Activated naive CD4-positive, alpha-beta T cell treated with anti-CD3 and anti-CD28 coated beads, Interleukin-2, amount 50 U/mL, for 24 hours (primary cell): ENCODE results near the gene LEPR.
"Not testable (repeated sequence)": the region's sequence is repeated elsewhere in the genome, so short reads cannot be mapped to it uniquely, and the experiment has no call there.

ENCODE experiments used
- H3K27ac Mint-ChIP-seq: one replicate; pipeline ENCODE4 v1.8.0; 2021; ENCODE audit warnings: mild to moderate bottlenecking, mixed read lengths
- H3K27me3 Mint-ChIP-seq: one replicate; pipeline ENCODE4 v1.8.0; 2021; ENCODE audit warnings: mixed read lengths
- H3K36me3 Mint-ChIP-seq: one replicate; pipeline ENCODE4 v1.8.0; 2021; ENCODE audit warnings: mixed read lengths
- H3K4me1 Mint-ChIP-seq: one replicate; pipeline ENCODE4 v1.8.0; 2021; ENCODE audit warnings: mixed read lengths
- H3K4me3 Mint-ChIP-seq: one replicate; pipeline ENCODE4 v1.8.0; 2021; ENCODE audit warnings: mild to moderate bottlenecking, mixed read lengths
- H3K9me3 Mint-ChIP-seq: one replicate; pipeline ENCODE4 v1.8.0; 2021; ENCODE audit warnings: mixed read lengths

Gene LEPR, protein sequence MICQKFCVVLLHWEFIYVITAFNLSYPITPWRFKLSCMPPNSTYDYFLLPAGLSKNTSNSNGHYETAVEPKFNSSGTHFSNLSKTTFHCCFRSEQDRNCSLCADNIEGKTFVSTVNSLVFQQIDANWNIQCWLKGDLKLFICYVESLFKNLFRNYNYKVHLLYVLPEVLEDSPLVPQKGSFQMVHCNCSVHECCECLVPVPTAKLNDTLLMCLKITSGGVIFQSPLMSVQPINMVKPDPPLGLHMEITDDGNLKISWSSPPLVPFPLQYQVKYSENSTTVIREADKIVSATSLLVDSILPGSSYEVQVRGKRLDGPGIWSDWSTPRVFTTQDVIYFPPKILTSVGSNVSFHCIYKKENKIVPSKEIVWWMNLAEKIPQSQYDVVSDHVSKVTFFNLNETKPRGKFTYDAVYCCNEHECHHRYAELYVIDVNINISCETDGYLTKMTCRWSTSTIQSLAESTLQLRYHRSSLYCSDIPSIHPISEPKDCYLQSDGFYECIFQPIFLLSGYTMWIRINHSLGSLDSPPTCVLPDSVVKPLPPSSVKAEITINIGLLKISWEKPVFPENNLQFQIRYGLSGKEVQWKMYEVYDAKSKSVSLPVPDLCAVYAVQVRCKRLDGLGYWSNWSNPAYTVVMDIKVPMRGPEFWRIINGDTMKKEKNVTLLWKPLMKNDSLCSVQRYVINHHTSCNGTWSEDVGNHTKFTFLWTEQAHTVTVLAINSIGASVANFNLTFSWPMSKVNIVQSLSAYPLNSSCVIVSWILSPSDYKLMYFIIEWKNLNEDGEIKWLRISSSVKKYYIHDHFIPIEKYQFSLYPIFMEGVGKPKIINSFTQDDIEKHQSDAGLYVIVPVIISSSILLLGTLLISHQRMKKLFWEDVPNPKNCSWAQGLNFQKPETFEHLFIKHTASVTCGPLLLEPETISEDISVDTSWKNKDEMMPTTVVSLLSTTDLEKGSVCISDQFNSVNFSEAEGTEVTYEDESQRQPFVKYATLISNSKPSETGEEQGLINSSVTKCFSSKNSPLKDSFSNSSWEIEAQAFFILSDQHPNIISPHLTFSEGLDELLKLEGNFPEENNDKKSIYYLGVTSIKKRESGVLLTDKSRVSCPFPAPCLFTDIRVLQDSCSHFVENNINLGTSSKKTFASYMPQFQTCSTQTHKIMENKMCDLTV

DNA sequence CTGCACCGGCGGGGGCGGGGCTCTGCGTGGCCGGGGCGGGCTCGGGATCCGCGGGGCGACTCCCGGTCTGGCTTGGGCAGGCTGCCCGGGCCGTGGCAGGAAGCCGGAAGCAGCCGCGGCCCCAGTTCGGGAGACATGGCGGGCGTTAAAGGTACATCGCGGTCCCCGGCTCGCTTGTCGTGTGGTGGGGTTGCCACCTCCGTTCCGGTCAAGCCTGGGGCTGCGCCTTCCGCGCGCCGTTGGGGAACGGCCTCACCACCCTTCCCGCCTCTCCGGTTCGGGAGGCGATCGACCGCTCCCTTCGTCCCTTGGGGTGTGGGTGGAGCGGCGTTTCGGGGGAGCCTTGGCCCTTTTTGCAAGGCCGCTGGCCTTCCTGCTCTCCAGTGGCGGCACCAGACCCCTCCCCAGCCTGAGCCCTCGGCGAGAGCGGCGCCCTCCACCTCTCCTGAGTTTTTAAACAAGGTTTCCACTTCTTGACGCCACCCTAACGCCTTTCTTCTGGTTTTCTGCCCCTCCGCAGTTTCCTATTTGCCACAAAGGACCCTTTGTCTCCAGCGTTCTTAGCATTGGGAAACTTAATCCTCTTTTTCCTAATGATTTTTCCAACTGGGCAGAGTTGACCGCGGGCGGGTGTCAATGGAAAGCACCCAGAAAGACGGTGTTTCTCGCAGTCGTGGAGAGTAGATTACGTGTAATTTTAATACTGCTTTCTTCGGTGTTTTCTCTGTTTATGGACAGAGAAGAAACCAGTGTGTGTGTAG is at the start of gene LEPR, which contains the start of gene LEPROT:
LEPR (plus strand) TSS at position 79 of the 761 bp plus-strand sequence. CDS start 144,898 bp downstream, outside the sequence.
LEPROT (plus strand) TSS at position 79 of the 761 bp plus-strand sequence; CDS start at position 136, 57 bp downstream.
- H3K4me3 Mint-ChIP-seq, result peak within 1 kb of the TSS; percentile 88
- peaks cover 8% of the 10 kb centered on the region for H3K36me3 Mint-ChIP-seq
- H3K27me3 Mint-ChIP-seq, result no peaks in the 10 kb centered on the region
- peak within 1 kb of the TSS; percentile 80 for H3K27ac Mint-ChIP-seq
- no peaks in the 10 kb centered on the region for H3K9me3 Mint-ChIP-seq
- peaks cover 14% of the 10 kb centered on the region for H3K4me1 Mint-ChIP-seq

DNA sequence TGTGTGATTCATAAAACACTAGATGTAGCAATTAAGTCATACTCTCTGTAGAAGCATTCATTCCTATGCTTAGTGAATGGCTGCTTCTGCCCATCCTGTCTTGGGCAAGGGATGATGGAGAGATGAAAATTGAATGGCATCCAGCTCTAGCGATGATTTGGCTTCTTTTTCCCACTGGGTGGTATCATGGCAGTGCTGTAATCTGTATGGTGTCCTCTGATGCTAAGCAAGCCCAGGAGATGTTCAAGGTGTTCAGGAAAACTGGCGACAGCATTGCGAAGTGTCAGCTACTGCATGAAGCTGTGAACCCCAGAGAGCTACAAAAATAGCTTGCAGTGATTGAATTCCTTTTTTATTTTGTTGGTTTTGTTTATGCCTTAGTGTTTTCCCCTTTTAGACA is 48.9 kb upstream of the LEPR start:
- no peak overlapping the region for H3K4me3 Mint-ChIP-seq
- no peaks in the 10 kb centered on the region for H3K9me3 Mint-ChIP-seq
- no peaks in the 10 kb centered on the region for H3K4me1 Mint-ChIP-seq
- H3K27ac Mint-ChIP-seq, result no peak overlapping the region
- H3K27me3 Mint-ChIP-seq, result peaks cover 5% of the 10 kb centered on the region
- H3K36me3 Mint-ChIP-seq, result no peaks in the 10 kb centered on the region

DNA sequence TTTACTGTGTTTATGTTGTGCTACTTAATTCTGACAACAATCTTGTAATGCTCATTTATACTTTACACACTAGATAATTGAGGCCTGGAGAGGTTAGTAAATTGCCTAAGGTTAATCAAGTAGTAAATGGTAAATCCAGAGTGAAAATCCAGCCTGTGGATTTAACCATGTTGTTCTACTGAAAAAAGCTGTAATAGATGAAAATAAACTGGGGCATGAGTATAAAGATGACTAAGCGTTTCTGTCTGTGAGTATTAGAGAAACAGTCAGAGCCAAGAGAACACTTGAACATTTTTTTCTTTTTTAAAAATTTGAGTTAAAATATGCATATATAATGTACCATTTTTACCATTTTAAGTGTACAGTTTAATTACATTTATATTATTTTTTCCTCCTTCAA is 47.9 kb upstream of the LEPR start:
- no peaks in the 10 kb centered on the region for H3K9me3 Mint-ChIP-seq
- no peak overlapping the region for H3K27ac Mint-ChIP-seq
- H3K36me3 Mint-ChIP-seq, result no peaks in the 10 kb centered on the region
- no peak overlapping the region for H3K4me3 Mint-ChIP-seq
- H3K27me3 Mint-ChIP-seq, result peaks cover 8% of the 10 kb centered on the region
- no peaks in the 10 kb centered on the region for H3K4me1 Mint-ChIP-seq

DNA sequence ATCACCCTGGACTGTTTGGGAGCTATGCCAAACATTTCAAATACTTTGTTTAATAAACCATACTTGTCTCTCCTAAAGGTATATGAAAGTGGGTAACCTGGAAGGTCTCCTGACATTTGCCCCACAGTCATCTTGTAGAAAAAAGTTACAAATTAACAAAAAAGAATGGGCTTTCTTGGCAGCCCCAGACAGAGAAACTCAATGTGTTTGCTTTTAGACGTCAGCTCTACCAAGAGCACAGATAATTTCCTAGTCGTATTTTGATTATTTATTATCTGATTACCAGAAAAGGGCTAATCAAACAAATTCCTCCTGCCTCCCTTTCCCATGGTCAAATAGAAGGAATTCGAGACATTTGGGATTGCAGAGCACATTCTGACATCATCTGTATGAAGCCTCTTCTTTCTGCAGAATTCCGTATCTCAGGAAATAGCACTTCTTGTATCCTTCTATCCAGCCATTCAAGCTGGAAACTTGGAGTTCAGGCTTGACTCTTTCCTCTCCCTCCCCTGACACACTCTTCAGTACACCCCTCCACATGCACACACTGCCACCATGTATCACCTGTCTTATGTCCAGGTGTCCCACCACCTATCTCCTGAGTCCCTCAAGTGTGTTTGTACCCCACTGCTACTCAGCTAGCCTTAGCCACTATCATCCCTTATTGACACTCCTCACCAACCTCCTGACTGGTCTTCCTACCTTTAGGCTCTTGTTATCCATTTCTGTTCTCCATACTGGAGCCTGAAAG is 42.8 kb upstream of the LEPR start:
- Mint-ChIP-seq H3K27ac (no peak overlapping the region), H3K36me3 (peaks cover 6% of the 10 kb centered on the region), H3K27me3 (peaks cover 11% of the 10 kb centered on the region), H3K4me1 (no peaks in the 10 kb centered on the region), H3K4me3 (no peak overlapping the region), H3K9me3 (no peaks in the 10 kb centered on the region)

DNA sequence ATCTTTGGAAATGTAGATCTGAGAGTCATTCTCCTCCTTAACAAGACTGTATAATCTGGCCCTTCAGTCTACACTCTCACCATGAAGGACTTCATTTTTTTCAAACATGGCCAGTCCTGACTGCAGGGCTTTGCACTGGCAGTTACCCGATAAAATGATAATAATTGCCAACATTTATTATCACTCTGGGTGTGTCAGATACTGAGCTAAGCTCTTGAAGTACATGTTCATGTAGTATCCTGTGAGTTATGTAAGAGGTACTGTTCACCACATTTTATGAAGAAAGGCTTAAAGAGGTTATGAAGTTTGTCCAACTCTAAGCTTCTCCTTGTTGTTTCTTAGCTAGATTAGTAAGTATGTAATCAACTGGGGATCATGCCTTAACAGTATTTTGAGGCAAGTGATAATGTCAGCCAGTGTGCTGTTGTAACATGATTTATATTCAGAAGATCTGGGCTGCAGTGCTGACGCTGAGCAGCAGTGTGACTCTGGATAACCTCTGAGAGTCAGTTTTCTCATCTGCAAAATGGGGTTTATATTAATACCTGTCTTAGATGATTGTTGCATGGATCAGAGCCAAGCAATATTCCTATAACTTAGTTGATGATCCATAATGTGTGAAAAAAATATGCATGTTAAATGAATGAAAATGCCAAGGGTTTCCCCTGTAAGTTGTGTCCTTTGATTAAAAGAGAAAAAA is 42.1 kb upstream of the LEPR start:
- H3K4me1 Mint-ChIP-seq, result no peaks in the 10 kb centered on the region
- no peaks in the 10 kb centered on the region for H3K9me3 Mint-ChIP-seq
- no peak overlapping the region for H3K4me3 Mint-ChIP-seq
- no peak overlapping the region for H3K27ac Mint-ChIP-seq
- peaks cover 11% of the 10 kb centered on the region for H3K27me3 Mint-ChIP-seq
- peaks cover 6% of the 10 kb centered on the region for H3K36me3 Mint-ChIP-seq

DNA sequence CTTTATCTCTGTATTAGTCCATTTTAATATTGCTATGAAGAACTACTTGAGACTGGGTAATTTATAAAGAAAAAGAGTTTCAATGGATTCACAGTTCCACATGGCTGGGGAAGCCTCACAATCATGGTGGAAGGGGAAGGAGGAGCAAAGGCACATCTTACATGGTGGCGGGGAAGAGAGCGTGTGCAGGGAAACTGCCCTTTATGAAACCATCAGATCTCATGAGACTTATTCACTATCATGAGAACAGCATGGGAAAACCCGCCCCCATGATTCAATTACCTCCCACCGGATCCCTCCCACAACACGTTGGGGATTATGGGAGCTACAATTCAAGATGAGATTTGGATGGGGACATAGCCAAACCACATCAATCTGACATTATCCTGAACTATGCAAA is 36.0 kb upstream of the LEPR start:
- H3K4me1 Mint-ChIP-seq, result not testable (repeated sequence)

DNA sequence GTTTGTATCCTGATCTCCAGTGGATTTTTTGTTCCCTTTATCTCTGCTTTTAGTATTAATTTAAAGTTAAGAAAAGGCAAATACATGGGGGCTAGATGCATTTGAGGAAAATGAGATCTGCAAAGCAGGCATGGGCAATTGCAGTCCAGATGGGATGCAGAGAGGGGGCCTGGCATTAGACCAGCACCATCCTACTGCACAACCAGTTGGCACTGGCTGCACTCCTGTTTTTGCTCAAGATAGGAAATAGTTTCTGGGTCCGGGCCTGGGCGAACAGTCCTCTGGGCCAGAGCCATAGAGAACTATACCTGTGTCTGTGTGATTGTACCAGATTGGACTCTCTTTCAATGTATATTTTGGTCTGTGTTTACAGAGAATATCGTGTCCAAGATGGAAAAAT is 34.0 kb upstream of the LEPR start:
- Mint-ChIP-seq H3K9me3 (no peaks in the 10 kb centered on the region), H3K36me3 (peaks cover 8% of the 10 kb centered on the region), H3K4me3 (no peak overlapping the region), H3K27me3 (no peaks in the 10 kb centered on the region), H3K27ac (no peak overlapping the region), H3K4me1 (no peaks in the 10 kb centered on the region)

More for the DNA sequence above, 36.0 kb upstream of the LEPR start:
- H3K27me3 Mint-ChIP-seq, H3K27ac Mint-ChIP-seq, H3K4me3 Mint-ChIP-seq, H3K36me3 Mint-ChIP-seq, H3K9me3 Mint-ChIP-seq: not testable (repeated sequence)

DNA sequence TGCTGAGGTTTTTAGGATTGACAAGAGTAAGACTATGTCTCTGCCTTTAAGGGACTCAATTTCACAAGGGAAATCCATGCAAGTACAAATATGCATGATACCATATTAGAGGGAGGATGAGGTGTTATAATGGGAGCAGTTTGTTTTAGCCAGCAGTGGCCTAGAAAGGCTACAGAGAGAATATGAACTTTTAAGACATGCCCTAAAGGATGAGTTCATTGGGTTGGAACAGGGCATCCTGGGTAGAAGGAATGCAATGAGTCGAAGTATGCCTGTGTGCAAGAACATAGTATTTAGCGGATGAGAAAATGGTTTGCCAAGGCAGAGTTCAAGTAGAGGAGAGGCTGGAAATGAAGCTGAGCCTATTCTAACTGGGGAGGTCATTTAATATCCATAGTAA is 32.6 kb upstream of the LEPR start:
- Mint-ChIP-seq H3K4me1 (no peaks in the 10 kb centered on the region), H3K4me3 (no peak overlapping the region), H3K9me3 (no peaks in the 10 kb centered on the region)

DNA sequence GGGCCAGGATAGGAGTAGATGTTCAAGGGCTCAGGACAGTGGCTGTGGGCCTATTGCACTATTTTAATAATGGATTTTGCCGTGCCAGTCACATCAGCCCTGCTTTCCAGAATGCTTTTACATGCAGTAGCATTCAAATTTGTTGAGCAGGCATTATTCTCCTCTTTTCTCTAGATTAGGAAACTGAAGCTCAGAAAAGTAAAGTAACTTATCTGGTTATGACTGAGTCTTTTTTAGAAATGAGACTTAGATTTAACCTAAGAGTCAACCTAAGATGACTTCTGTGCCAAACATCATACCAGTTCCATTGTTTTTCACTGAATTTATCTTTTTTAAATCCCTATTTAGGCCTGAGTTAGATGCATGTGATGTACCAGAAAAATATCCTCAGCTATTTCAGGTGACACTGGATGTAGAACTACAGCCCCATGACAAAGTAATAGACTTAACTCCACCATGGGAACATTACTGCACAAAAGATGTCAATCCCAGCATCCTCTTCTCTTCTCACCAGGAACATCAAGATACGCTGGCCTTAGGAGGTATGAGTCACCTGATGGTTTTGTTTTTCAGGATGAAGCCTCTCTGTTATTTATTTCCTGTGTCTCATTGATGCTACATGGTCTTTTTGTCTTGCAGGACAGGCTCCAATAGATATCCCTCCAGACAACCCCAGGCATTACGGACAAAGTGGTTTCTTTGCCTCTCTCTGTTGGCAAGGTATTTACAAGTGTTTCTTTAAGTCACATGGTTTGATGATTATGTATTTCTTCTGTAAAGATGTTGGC is 31.4 kb upstream of the LEPR start:
- Mint-ChIP-seq H3K9me3 (no peaks in the 10 kb centered on the region), H3K4me3 (no peak overlapping the region), H3K27ac (no peak overlapping the region), H3K27me3 (no peaks in the 10 kb centered on the region), H3K4me1 (no peaks in the 10 kb centered on the region), H3K36me3 (peaks cover 9% of the 10 kb centered on the region)

More for the DNA sequence above, 32.6 kb upstream of the LEPR start:
- Mint-ChIP-seq H3K27me3 (no peaks in the 10 kb centered on the region), H3K36me3 (peaks cover 9% of the 10 kb centered on the region), H3K27ac (no peak overlapping the region)

DNA sequence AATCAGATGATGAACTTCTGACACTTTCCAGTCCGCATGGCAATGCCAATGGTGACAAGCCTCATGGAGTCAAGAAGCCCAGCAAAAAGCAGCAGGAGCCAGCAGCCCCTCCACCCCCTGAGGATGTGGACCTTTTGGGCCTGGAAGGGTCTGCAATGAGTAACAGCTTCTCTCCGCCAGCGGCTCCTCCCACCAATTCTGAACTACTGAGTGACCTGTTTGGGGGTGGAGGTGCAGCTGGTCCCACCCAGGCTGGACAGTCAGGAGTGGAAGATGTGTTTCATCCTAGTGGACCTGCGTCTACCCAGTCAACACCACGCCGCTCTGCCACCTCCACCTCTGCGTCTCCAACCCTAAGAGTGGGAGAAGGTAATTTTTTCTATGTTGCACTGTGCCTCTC is 28.0 kb upstream of the LEPR start:
- Mint-ChIP-seq H3K27me3 (no peaks in the 10 kb centered on the region), H3K4me1 (peaks cover 4% of the 10 kb centered on the region), H3K36me3 (peaks cover 6% of the 10 kb centered on the region), H3K4me3 (no peak overlapping the region), H3K27ac (no peak overlapping the region), H3K9me3 (no peaks in the 10 kb centered on the region)

DNA sequence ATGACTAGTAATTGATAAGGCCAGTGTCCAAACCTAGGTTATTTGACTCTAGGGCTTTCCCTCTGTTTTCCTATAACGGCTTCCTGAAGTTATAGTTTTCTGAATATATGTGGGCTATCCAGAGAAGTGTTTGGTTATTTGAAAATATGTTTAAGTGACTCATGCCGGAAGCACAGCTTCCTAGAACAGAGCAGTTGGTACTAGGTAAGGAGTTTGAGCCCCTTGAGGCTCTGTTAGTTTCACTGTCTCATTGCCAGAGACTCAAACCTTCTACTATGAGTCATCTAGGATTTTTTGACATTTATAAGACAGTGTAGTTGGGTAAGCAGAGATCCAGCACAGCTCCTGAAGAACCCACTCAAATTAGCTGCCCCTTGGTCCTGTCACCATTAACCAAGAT is 27.1 kb upstream of the LEPR start:
- H3K9me3 Mint-ChIP-seq, result no peaks in the 10 kb centered on the region
- peaks cover 4% of the 10 kb centered on the region for H3K4me1 Mint-ChIP-seq
- no peak overlapping the region for H3K27ac Mint-ChIP-seq
- peaks cover 6% of the 10 kb centered on the region for H3K36me3 Mint-ChIP-seq
- no peaks in the 10 kb centered on the region for H3K27me3 Mint-ChIP-seq
- no peak overlapping the region for H3K4me3 Mint-ChIP-seq

DNA sequence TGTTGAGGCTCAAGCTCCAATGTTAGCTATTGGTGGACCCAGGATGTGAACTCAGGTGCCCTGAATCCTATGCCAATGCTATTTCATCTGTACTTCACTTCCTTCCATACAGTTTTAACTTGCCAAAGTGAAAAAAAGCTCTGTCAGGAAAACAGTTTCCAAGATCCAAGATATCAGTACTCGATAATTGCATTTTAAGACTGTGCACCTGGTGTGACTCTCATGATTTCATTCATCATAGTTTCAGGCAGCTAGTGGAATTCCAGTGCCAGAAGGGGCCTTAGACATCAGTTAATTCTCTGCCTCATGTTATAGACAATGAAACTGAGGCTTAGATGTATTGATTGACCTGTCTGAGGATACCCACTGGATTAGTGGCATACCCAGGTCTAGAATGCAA is 26.5 kb upstream of the LEPR start:
- H3K9me3 Mint-ChIP-seq, result no peaks in the 10 kb centered on the region
- H3K4me1 Mint-ChIP-seq, result peaks cover 4% of the 10 kb centered on the region
- peaks cover 6% of the 10 kb centered on the region for H3K36me3 Mint-ChIP-seq
- no peak overlapping the region for H3K27ac Mint-ChIP-seq
- H3K4me3 Mint-ChIP-seq, result no peak overlapping the region
- H3K27me3 Mint-ChIP-seq, result no peaks in the 10 kb centered on the region

DNA sequence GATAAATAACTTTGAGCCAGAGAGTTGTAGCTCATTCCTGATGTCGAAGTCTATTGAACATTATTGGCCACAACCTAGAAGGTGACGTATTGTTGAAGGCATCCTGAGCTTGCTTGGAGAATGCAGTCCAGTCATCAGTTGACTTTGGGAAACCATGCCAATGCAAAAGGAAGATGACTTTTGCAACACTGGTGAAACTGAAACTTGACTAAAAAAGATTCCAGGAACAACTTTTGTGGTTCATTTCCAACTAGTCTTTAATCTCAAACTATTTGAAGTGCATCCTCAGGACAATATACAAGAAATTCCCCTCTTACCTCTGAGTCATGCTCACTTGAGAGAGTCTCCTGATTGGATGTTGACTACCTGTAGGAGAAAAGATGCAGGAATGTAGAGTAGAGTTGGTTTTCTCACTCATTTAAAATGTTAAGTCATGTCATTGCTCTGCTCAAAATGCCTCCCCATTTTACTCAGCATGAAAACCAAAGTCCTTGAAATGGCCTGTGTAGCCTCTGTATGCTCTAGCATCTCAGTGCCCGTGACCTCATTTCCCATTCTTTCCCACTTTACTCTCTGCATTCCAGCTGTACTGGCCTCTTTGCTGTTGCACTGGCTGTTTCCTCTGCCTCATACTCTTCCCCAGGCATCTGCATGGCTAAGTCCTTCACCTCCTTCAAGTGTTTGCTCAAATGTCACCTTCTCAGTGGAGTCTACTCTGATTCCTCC is 24.4 kb upstream of the LEPR start:
- peak overlapping the region; percentile 36 for H3K27ac Mint-ChIP-seq
- H3K4me1 Mint-ChIP-seq, result peaks cover 4% of the 10 kb centered on the region
- H3K36me3 Mint-ChIP-seq, result peaks cover 6% of the 10 kb centered on the region
- H3K27me3 Mint-ChIP-seq, result no peaks in the 10 kb centered on the region
- H3K9me3 Mint-ChIP-seq, result no peaks in the 10 kb centered on the region
- H3K4me3 Mint-ChIP-seq, result no peak overlapping the region
